SK-N-MC (cell line): Measurements from ENCODE around the gene RASSF1.
A peak's percentile ranks its signal among the peaks of the same experiment; 100 is the strongest.

Experiments
- DNase-seq: peaks from one replicate; pipeline ENCODE4 v3.0.0-alpha.2; 2011; ENCODE audit warnings: low read depth, low spot score
- H3K27ac ChIP-seq: fragments of 200-600 bp; sonication (generic); 2 replicates; pipeline ENCODE4 v1.5.1; 2016; ENCODE audit warnings: mixed run types
- H3K36me3 ChIP-seq: fragments of 200-600 bp; sonication (generic); 2 replicates; pipeline ENCODE4 v1.6.1; 2017; ENCODE audit warnings: antibody characterized with exemption, low read length, mixed read lengths; ENCODE audit not compliant: insufficient read depth
- H3K4me3 ChIP-seq: fragments of 200-600 bp; sonication (generic); 2 replicates; pipeline ENCODE4 v1.5.1; 2016
- H3K9ac ChIP-seq: fragments of 200-600 bp; sonication (generic); 2 replicates; pipeline ENCODE4 v1.8.0; 2017; ENCODE audit warnings: mixed run types, mixed read lengths; ENCODE audit not compliant: insufficient read length
- H3K9me3 ChIP-seq: fragments of 200-600 bp; sonication (generic); 2 replicates; pipeline ENCODE4 v1.6.1; 2017; ENCODE audit warnings: low read depth, mild to moderate bottlenecking, antibody characterized with exemption, low read length, moderate library complexity, mixed read lengths
- EZH2 ChIP-seq: fragments of 200-600 bp; sonication (generic); IDR thresholded peaks from one replicate; pipeline ENCODE4 v1.6.1; 2017; ENCODE audit warnings: antibody characterized with exemption
- FOXP2 ChIP-seq: optimal IDR thresholded peaks from 2 replicates; pipeline ENCODE3; 2011; ENCODE audit warnings: mild to moderate bottlenecking, moderate library complexity; ENCODE audit not compliant: insufficient read depth; ENCODE audit errors: extremely low read length, control extremely low read depth
- POLR2AphosphoS5 ChIP-seq: IDR thresholded peaks from 2 replicates; pipeline ENCODE4 v1.6.1; 2012; ENCODE audit warnings: mild to moderate bottlenecking, low read depth, low read length, borderline replicate concordance

RASSF1 gene

DNA sequence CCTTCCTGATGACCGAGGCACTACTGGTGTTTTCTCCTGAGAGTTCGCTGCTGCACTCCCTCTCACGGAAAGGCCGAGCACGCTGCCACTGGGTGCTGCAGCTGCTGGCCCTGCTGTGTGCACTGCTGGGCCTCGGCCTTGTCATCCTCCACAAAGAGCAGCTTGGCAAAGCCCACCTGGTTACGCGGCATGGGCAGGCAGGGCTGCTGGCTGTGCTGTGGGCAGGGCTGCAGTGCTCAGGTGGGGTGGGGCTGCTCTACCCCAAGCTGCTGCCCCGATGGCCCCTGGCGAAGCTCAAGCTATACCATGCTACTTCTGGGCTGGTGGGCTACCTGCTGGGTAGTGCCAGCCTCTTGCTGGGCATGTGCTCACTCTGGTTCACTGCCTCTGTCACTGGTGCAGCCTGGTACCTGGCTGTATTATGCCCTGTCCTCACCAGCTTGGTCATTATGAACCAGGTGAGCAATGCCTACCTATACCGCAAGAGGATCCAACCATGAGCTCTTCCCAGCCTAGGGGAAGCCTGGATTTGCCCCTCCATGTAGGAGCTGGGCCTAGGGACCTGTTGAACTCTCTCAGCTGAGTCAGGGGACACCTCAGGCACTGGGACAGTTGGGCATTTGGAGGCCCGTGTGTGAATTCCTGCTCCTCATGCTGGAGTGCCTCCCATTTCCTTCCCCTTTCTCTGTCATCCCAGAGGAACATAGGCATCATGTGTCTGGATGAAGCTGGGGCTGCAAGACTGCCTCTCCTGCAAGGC, 12.8 kb upstream of the RASSF1 start:
- no peak overlapping the region for H3K4me3 ChIP-seq
- no peaks in the 10 kb centered on the region for H3K9me3 ChIP-seq
- H3K36me3 ChIP-seq, result no peaks in the 10 kb centered on the region; the same call in 1 of the 2 replicates
- H3K27ac ChIP-seq, result no peak overlapping the region
- no peak overlapping the region for H3K9ac ChIP-seq
- TF ChIP-seq POLR2AphosphoS5 (no peak), FOXP2 (no peak), EZH2 (no peak)
- no peak for DNase-seq

DNA sequence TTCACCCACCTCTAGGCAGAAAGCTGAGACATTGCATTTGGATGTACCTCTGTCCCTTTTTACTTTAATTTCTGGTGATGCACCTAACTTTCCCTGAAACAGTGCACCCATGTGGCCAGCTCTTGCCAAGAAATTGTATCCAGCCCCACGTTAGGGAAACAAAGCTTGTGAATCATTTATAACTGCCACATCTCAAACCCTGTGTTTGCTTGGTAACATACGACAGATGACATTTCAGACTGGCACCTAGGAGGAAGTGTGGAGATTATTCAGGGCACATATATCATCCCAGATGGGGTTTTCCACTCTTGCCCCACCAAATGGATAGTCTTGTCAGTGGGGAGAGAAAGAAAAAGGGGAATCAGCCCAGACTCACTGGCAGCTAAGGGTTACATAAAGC, 12.1 kb upstream of the RASSF1 start:
- Histone ChIP-seq H3K4me3 (no peak overlapping the region), H3K27ac (no peak overlapping the region), H3K9me3 (no peaks in the 10 kb centered on the region), H3K9ac (no peak overlapping the region), H3K36me3 (no peaks in the 10 kb centered on the region; the same call in 1 of the 2 replicates)
- TF ChIP-seq FOXP2 (no peak), POLR2AphosphoS5 (no peak), EZH2 (no peak)
- no peak for DNase-seq

DNA sequence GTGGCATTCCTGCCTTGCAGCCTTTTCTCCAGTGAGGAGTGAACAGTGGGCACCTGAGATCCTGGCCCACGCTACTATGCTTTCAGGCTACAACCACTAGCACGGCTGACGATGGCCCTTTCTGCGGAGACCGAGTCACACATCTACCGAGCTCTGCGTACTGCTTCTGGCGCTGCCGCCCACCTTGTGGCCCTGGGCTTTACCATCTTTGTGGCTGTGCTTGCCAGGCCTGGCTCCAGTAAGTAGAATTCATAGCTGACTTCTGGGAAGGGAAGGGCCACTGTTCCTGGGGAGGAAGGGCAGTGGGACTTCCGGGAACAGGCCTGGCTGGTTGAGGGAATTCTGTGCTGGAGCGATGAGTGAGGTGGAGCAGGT, 10.7 kb upstream of the RASSF1 start:
- no peaks in the 10 kb centered on the region; the same call in 1 of the 2 replicates for H3K36me3 ChIP-seq
- DNase-seq, result no peak
- no peaks in the 10 kb centered on the region for H3K9me3 ChIP-seq
- H3K4me3 ChIP-seq, result peak overlapping the region; percentile 90
- no peak overlapping the region for H3K27ac ChIP-seq
- no peak for TF ChIP-seq FOXP2
- TF ChIP-seq POLR2AphosphoS5, result no peak
- TF ChIP-seq EZH2, result no peak
- H3K9ac ChIP-seq, result peak overlapping the region; percentile 47

DNA sequence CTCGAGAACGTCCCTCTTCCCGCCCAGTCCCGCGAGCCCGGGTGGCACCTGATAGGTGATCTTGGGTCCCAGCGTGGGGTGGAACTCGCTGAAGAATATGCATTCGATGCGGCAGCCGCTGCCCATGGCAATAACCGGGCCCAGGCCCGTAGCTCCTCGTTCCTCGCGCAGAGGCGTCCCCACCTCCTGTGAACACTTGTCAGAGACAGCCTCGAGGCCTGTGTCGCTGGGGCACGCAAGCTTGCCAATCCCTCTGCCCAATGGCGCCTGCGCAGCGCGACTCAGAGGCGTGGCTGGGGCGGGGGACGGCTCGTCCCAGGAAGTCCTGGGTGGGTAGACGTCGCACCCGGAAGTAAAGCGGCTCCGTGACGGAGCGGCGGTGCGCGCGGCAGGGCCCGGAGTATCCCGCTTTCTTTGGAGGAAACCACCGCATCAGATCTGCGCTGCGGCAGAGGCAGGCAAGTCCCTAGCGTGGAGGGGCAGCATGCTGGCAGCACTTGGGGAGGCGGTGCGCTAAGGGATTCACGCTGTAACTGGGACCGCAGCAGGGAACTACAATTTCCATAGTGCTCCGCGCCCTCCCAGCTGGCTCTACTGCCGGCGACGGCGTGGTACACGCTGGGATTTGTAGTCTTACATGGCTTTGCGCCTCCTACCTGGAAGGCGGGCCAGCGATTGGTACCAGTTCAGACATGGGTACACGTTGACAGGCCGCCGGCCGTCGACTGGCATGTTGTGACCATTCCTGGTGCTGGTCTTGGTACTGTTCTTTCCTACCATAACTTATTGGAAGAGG, 10.1 kb upstream of the RASSF1 start, which contains the start of the genes CYB561D2 and NPRL2:
Gene CYB561D2 (plus strand): TSS at position 336 of the 796 bp plus-strand sequence. CDS start 572 bp downstream, outside the sequence.
Gene NPRL2 (minus strand): TSS at position 249 of the 796 bp plus-strand sequence. CDS start 123 bp downstream, at position 126.
- TF ChIP-seq POLR2AphosphoS5 (peak; percentile 88), FOXP2 (no peak)
- H3K9me3 ChIP-seq, result no peaks in the 10 kb centered on the region
- no peaks in the 10 kb centered on the region; the same call in 1 of the 2 replicates for H3K36me3 ChIP-seq
- DNase-seq, result peak; percentile 48
- peak within 1 kb of the TSS; percentile 81 for H3K9ac ChIP-seq
- peak within 1 kb of the TSS; percentile 90 for H3K4me3 ChIP-seq
- H3K27ac ChIP-seq, result peak within 1 kb of the TSS; percentile 89

DNA sequence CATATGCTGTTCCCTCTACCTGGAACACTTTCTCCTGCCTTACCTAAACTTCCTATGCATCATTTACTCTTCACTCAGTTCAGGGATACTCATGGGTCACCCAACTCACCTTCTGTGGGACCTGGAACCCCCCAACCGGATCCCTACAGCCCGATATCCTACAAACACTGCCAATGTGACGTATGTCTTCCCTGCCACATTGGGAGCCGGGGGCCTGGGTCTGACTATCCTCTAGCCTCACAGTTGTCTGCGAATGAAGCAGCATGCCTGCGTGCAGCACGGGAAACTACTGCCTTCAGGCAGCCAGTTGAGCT, 9.5 kb upstream of the RASSF1 start:
- no peaks in the 10 kb centered on the region; the same call in 1 of the 2 replicates for H3K36me3 ChIP-seq
- H3K4me3 ChIP-seq, result peak overlapping the region; percentile 90
- no peaks in the 10 kb centered on the region for H3K9me3 ChIP-seq
- no peak overlapping the region for H3K27ac ChIP-seq
- H3K9ac ChIP-seq, result peak overlapping the region; percentile 81
- TF ChIP-seq POLR2AphosphoS5, result no peak
- no peak for TF ChIP-seq FOXP2
- no peak for TF ChIP-seq EZH2
- no peak for DNase-seq

DNA sequence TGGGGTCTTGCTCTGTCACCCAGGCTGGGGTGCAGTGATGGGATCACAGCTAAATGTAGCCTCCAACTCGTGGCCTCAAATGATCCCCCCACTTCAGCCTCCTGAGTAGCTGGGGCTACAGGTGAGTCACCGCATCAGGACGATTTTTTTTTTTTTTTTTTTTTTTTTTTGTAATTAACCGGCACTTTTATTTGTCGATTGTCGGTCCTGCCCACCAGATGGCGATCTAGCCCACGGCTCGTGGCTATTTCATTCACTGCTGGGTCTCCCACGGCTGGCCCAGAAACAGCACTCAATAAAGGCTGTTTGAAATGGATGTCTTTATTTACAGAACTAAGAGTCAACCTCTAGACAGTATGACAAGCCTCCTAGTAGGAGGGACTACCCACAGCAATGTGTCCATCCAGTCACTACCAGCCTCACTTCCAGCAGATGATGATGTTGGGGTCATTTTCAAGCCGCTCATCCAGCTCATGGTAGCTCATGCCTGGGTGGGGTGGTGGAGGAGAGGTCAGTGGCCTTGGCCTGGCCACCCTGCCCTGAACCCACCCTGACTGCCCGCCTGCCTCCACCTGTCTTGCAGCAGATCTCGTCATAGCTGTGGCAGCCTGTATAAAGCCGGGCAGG, 6.7 kb upstream of the RASSF1 start:
- Histone ChIP-seq H3K9me3 (no peaks in the 10 kb centered on the region), H3K36me3 (no peaks in the 10 kb centered on the region), H3K9ac (no peak overlapping the region), H3K27ac (no peak overlapping the region), H3K4me3 (no peak overlapping the region)
- DNase-seq, result no peak
- no peak for TF ChIP-seq EZH2
- TF ChIP-seq POLR2AphosphoS5, result no peak

DNA sequence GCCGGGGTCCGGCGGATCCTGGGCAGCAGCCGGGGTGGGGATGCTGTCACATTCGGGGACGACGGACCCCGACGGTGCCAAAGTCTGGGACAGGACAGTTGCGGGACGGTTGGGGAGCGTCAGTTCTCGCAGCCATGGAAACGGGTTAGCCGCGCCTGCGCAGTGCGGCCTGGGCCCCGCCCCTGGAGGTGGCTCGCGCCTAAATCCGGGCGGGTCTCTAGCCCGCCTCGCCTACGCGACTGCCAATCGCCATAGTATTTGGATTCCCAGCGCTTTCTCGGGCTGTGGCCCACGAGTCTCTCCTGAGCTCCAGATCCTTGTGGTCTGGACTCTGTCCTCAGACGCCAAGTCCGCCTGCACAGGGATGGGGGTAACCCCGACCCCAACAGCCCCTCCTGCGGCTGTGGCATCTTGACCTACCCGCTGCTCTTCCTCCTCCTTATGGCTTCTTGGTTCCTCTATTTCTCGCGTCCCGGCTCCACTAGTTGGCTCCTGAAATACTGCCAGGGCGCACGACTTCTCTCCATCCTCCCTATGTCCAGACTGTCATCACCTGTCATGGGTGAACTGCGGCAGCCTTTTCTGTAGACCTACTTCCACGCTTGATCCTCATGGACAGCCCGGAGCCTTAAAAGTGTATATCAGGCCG, 5.1 kb upstream of the RASSF1 start, which contains the start of gene ZMYND10:
Gene ZMYND10 (minus strand): TSS at position 147 of the 649 bp plus-strand sequence. CDS start 153 bp downstream, outside the sequence.
- peak within 1 kb of the TSS; percentile 73 for H3K4me3 ChIP-seq
- no peak within 1 kb of the TSS for H3K9ac ChIP-seq
- no peaks in the 10 kb centered on the region for H3K9me3 ChIP-seq
- TF ChIP-seq POLR2AphosphoS5 (peak; percentile 33; the same call in 1 of the 2 replicates), EZH2 (no peak)
- H3K27ac ChIP-seq, result no peak within 1 kb of the TSS
- no peaks in the 10 kb centered on the region for H3K36me3 ChIP-seq
- no peak for DNase-seq

DNA sequence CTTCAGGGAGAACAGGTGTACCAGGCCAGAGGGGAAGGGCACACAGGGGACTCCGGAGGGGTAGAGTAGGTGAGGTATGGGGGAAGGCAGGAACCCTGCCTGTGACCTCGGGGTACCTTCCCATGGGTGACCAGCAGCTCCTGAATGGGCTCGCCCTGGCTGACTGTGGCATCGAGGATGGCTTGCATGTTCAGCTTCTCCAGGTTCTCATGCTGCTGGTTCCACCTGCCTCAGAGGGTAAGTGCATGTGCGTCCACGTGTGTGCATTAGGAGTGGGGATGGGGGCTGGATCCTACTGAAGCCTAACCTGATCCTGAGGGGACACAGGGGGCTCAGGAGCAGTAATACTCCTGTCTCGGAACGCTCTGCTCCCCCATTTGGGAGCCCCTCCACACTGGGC, 4.4 kb upstream of the RASSF1 start:
- no peak overlapping the region for H3K9ac ChIP-seq
- H3K4me3 ChIP-seq, result peak overlapping the region; percentile 73

More for the DNA sequence above, 4.4 kb upstream of the RASSF1 start:
- H3K27ac ChIP-seq, result no peak overlapping the region
- no peaks in the 10 kb centered on the region for H3K36me3 ChIP-seq
- no peaks in the 10 kb centered on the region for H3K9me3 ChIP-seq
- no peak for TF ChIP-seq EZH2
- TF ChIP-seq FOXP2, result no peak
- no peak for TF ChIP-seq POLR2AphosphoS5
- DNase-seq, result no peak
